GM12878 (cell line): ENCODE measurements around the gene C16orf82. TPM values are rescaled to one million over a fixed set of nuclear protein-coding genes. Genes with fewer than 3 reads are reported as not detected.

Experiments
- ATAC-seq: fragments of 200-7000 bp; cut with Tn5 transposase; 3 replicates; pipeline ENCODE4 v1.9.1; 2020; ENCODE audit warnings: mild to moderate bottlenecking, moderate library complexity
- BruUV-seq: library from RNA; stranded (reverse); fragments of 400-500 nt; replicated peaks from 2 replicates; lab custom pipeline; 2021; lab: Mats Ljungman, UMichigan
- CTCF ChIA-PET: fragments of 300-600 bp; sonication (Branson Sonifier 250); formaldehyde crosslinking; extraction: SDS; loops from one replicate; lab custom pipeline; 2021; ENCODE audit warnings: inconsistent platforms; lab: Yijun Ruan, JAX
- POLR2A ChIA-PET: fragments of 350-600 bp; formaldehyde crosslinking; extraction: SDS; loops from one replicate; lab custom pipeline; 2021; ENCODE audit warnings: inconsistent platforms; lab: Charles Lee
- RAD21 ChIA-PET: fragments of 300-600 bp; sonication (Branson Sonifier 250); formaldehyde crosslinking; loops from one replicate; lab custom pipeline; 2023; ENCODE audit warnings: antibody characterized with exemption; ENCODE audit not compliant: unreplicated experiment; lab: Charles Lee
- SMC1A ChIA-PET: fragments of 300-600 bp; sonication (Branson Sonifier 250); formaldehyde crosslinking; loops from one replicate; lab custom pipeline; 2023; ENCODE audit not compliant: unreplicated experiment, uncharacterized antibody; lab: Charles Lee
- DNase-seq: peaks from one replicate; pipeline ENCODE4 v3.0.0-alpha.2; 2011; ENCODE audit warnings: low read depth, low spot score
- FAIRE-seq: peaks from 3 replicates; lab custom pipeline; 2011; peaks lifted over from hg19 to GRCh38; lab: Jason Lieb, UNC
- H2AFZ ChIP-seq: 2 replicates; pipeline ENCODE4 v1.6.0; 2011; ENCODE audit warnings: low read depth, low read length, control low read depth; ENCODE audit not compliant: control insufficient read depth
- H3K27ac ChIP-seq: 2 replicates; pipeline ENCODE4 v1.5.1; 2011; ENCODE audit warnings: control low read depth; ENCODE audit not compliant: control insufficient read depth, insufficient read depth
- H3K27me3 ChIP-seq, 2 experiments: replicated peaks in 1 of 2; 2 replicates each; pipeline versions ENCODE4 v1.6.0 to v1.6.1; 2011; ENCODE audit warnings: low read length in 1 of 2; ENCODE audit not compliant: control insufficient read depth in 2 of 2, insufficient read depth in 2 of 2
- H3K36me3 ChIP-seq, 2 experiments: 2 replicates each; pipeline ENCODE4 v1.5.1; 2011; ENCODE audit warnings: low read length in 1 of 2; ENCODE audit not compliant: control insufficient read depth in 2 of 2, insufficient read depth in 2 of 2
- H3K4me1 ChIP-seq: 2 replicates; pipeline ENCODE4 v1.6.1; 2011; ENCODE audit warnings: mild to moderate bottlenecking, low read length, moderate library complexity, mixed read lengths; ENCODE audit not compliant: control insufficient read depth, insufficient read depth
- H3K4me2 ChIP-seq: 2 replicates; pipeline ENCODE4 v1.6.0; 2011; ENCODE audit warnings: control low read depth; ENCODE audit not compliant: control insufficient read depth, insufficient read depth
- H3K4me3 ChIP-seq: fragments of 200-600 bp; sonication (generic); 2 replicates; pipeline ENCODE4 v1.5.1; 2016
- H3K79me2 ChIP-seq: 2 replicates; pipeline ENCODE4 v1.6.0; 2011; ENCODE audit warnings: low read length; ENCODE audit not compliant: control insufficient read depth, insufficient read depth
- H3K9ac ChIP-seq: 2 replicates; pipeline ENCODE4 v1.8.0; 2011; ENCODE audit warnings: low read length, control low read depth, mixed read lengths; ENCODE audit not compliant: control insufficient read depth, insufficient read depth
- H3K9me3 ChIP-seq: replicated peaks from 3 replicates; pipeline ENCODE4 v1.5.1; 2011; ENCODE audit warnings: mild to moderate bottlenecking, low read length; ENCODE audit not compliant: control insufficient read depth, insufficient read depth
- H4K20me1 ChIP-seq: 2 replicates; pipeline ENCODE4 v1.6.0; 2011; ENCODE audit not compliant: control insufficient read depth, insufficient read depth
- EP300 ChIP-seq, 2 experiments: fragments of 150-350 bp in 1 of 2; IDR thresholded peaks; 2 replicates each; pipeline ENCODE4 v1.6.1; 2011 to 2012; ENCODE audit warnings: low read depth in 2 of 2, low read length in 2 of 2, borderline replicate concordance in 1 of 2, improper control_type of control experiment in 1 of 2, inconsistent platforms in 1 of 2; ENCODE audit not compliant: control insufficient read depth in 1 of 2
- FOXK2 ChIP-seq: fragments of 450-650 bp; IDR thresholded peaks from 2 replicates; pipeline ENCODE4 v1.6.1; 2017; ENCODE audit warnings: mild to moderate bottlenecking, moderate library complexity
- JUNB ChIP-seq: IDR thresholded peaks from 2 replicates; pipeline ENCODE4 v1.6.1; 2016; ENCODE audit warnings: antibody characterized with exemption, mild to moderate bottlenecking
- JUND ChIP-seq: IDR thresholded peaks from 2 replicates; pipeline ENCODE4 v1.6.1; 2012; ENCODE audit warnings: low read depth, mild to moderate bottlenecking, low read length, improper control_type of control experiment, moderate library complexity
- RAD51 ChIP-seq: fragments of 450-650 bp; IDR thresholded peaks from 2 replicates; pipeline ENCODE4 v1.6.1; 2016; ENCODE audit warnings: moderate library complexity, mild to moderate bottlenecking, inconsistent platforms
- RBBP5 ChIP-seq: fragments of 200-600 bp; sonication (generic); conservative IDR thresholded peaks from 2 replicates; pipeline ENCODE4 v1.6.1; 2016
- ZBTB40 ChIP-seq: fragments of 450-650 bp; IDR thresholded peaks from 2 replicates; pipeline ENCODE4 v1.6.1; 2016; ENCODE audit warnings: mild to moderate bottlenecking, moderate library complexity, borderline replicate concordance
- ZNF207 ChIP-seq: fragments of 450-650 bp; IDR thresholded peaks from 2 replicates; pipeline ENCODE4 v1.6.1; 2014; ENCODE audit warnings: antibody characterized with exemption, mild to moderate bottlenecking, borderline replicate concordance
- ZZZ3 ChIP-seq: IDR thresholded peaks from 2 replicates; pipeline ENCODE4 v1.6.1; 2011; ENCODE audit warnings: low read depth; ENCODE audit not compliant: control insufficient read depth, insufficient read length
- WGBS: methylation state at CpG from one replicate; pipeline ENCODE4 v1.1.6; 2016; ENCODE audit warnings: low lambda C conversion rate; ENCODE audit not compliant: insufficient replicate concordance, insufficient coverage; ENCODE audit errors: missing lambda C conversion rate; 5-methylcytosine and 5-hydroxymethylcytosine counted together
- in situ Hi-C: fragments of 300-500 bp; cut with MboI; formaldehyde crosslinking; loops from 9 replicates; pipeline ENCODE4 v1.14.3; 2018; ENCODE audit warnings: mixed read lengths
- intact Hi-C: fragments of 100-400 bp; cut with micrococcal nuclease; formaldehyde crosslinking; loops from one replicate; pipeline ENCODE4 v1.14.2; 2022; ENCODE audit not compliant: unreplicated experiment
- polyA plus RNA-seq, 11 experiments: library from polyadenylated mRNA; depleted of rRNA in 4 of 11; unstranded in 6 of 11; stranded (reverse) in 5 of 11; fragments of >200 nt; fragmentation: Nextera tagmentation in 4 of 11; fragmentation: Illumina TruSeq in 1 of 11; extraction: Ambion mirVana in 4 of 11; extraction: Trizol in 1 of 11; gene quantifications; 1 replicate in 1 of 11; 2 replicates in 10 of 11; pipeline versions ENCODE4 v1.2.1 to v1.2.3, GENCODE V29; 2011 to 2016; ENCODE audit warnings: inconsistent platforms in 2 of 11, missing spikeins in 2 of 11, low read depth in 1 of 11
- total RNA-seq, 4 experiments: library from RNA; depleted of rRNA in 3 of 4; stranded (reverse); fragments of >200 nt in 3 of 4; fragmentation: Illumina TruSeq in 1 of 4; extraction: Trizol in 1 of 4; gene quantifications; 2 replicates each; pipeline versions ENCODE4 v1.2.1 to v1.2.3, GENCODE V29; 2013 to 2021

C16orf82 gene
- total and polyA plus RNA-seq, 10 of the 15 experiments (the other 5 are each of a cell fraction or from before 2014, with no cell fraction given) = not detected

GRCh38 chr16:27111486-27111885 is 44.8 kb downstream of the C16orf82 start:
- Histone ChIP-seq H3K27me3 (peaks cover 0 to 2% of the 10 kb centered on the region in 2 experiments; a peak in 1 of 4 replicates), H3K4me1 (peaks cover 4% of the 10 kb centered on the region; the same call in 1 of the 2 replicates), H2AFZ (no peak overlapping the region), H3K79me2 (no peaks in the 10 kb centered on the region), H3K36me3 (no peaks in the 10 kb centered on the region), H3K9me3 (no peaks in the 10 kb centered on the region)
- BruUV-seq = no TSS peak
- intact Hi-C loops = no loop called here
- RAD21 ChIA-PET = interaction anchor here (1.0 to 2.3 kb wide), 2 partner anchors 30 to 256 kb away, joined by 3 to 9 read pairs; no protein-coding TSS in a partner anchor
- FAIRE-seq (no peak), DNase-seq (no peak)
- TF ChIP-seq ZBTB40 = no peak
- TF ChIP-seq RAD51 = no peak
- TF ChIP-seq JUNB = no peak
- no peak for TF ChIP-seq JUND
- no peak for TF ChIP-seq ZNF207
- no peak for TF ChIP-seq FOXK2
- TF ChIP-seq RBBP5 = no peak
- TF ChIP-seq ZZZ3 = no peak
- TF ChIP-seq EP300 (IDR thresholded peaks at IDR 0.05; ENCODE audit: borderline replicate concordance in 1 of 2, control insufficient read depth in 1 of 2, low read depth in 2 of 2, low read length in 2 of 2) = no peak
- TF ChIP-seq, all 136 proteins: peak for 0
- ATAC-seq = no peak
- POLR2A ChIA-PET = interaction anchor here (0.7 kb wide), 1 partner anchor 41 kb away, joined by 4 read pairs; no protein-coding TSS in a partner anchor
- WGBS = 53% methylated on average over 6 of the region's 7 CpGs
- no peak overlapping the region for H3K4me2 ChIP-seq
- H3K9ac ChIP-seq = no peak overlapping the region
- H3K4me3 ChIP-seq = no peak overlapping the region
- no peak overlapping the region for H3K27ac ChIP-seq
- SMC1A ChIA-PET = no interaction called here
- CTCF ChIA-PET = interaction anchor here (0.6 to 1.6 kb wide), 5 partner anchors 148 to 1879 kb away, joined by 3 to 6 read pairs (median 4); no protein-coding TSS in a partner anchor
- in situ Hi-C loops = loop anchor here (5.0 kb wide), 1 partner anchor 1274 kb away; no protein-coding TSS in a partner anchor
- H4K20me1 ChIP-seq = no peaks in the 10 kb centered on the region; the same call in 1 of the 2 replicates
